Ovary (tissue), 3 donors: Measurements from ENCODE around the gene LRRC36.

Experiments used
- EP300 ChIP-seq: sonication (generic); formaldehyde crosslinking; IDR thresholded peaks from one replicate; pipeline ENCODE4 v1.6.1; 2017; ENCODE audit warnings: antibody characterized with exemption
- POLR2A ChIP-seq: fragments of 450-650 bp; IDR thresholded peaks from one replicate; pipeline ENCODE4 v1.6.1; 2017; ENCODE audit warnings: antibody characterized with exemption, mild to moderate bottlenecking, moderate library complexity
- TF ChIP-seq, protein P1 (sequence below), 3 donors: fragments of 450-650 bp in 2 of 3; fragments of 200-600 bp in 1 of 3; IDR thresholded peaks; one replicate each; pipeline versions ENCODE4 v1.5.1 to v1.8.0; 2016 to 2022; ENCODE audit warnings: antibody characterized with exemption in 3 of 3, mild to moderate bottlenecking in 1 of 3
- donor health status: DM: no; HTN: no; CAD: no.

DNA sequence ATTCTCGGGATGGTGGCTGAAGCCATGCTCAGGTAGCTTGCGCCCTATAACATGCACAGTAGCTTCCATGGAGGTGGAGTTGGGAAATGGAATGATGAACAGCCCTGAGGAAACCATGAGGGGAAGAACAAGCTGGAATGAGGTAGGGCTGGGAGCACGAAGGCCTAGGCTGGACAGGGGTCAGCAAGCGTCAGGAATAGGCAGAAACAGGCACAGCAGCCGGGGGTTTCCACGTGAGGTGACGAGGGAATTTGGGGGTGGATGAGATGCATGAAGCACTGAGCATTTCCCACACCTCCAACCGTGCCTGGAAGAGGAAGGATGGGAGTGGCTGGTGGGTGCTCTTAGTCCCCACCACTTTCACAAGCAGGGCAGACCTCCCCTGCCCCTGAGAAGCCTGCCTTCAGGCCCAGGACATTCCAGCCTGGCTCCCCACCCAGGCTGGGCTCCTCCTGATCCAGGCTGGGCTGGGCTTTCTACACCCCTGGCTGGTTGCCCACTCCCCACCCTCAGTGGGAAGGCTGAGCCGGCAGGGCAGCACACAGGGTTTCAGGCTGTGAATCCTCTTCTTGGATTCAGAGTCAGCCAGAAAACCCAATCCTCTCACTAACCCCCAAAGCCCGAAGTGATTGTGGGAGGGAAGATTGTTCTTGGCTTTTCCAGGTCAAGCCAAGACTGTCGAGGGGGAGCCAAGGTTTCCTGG, 25.4 kb upstream of the LRRC36 start:
- TF ChIP-seq, protein P1, sequence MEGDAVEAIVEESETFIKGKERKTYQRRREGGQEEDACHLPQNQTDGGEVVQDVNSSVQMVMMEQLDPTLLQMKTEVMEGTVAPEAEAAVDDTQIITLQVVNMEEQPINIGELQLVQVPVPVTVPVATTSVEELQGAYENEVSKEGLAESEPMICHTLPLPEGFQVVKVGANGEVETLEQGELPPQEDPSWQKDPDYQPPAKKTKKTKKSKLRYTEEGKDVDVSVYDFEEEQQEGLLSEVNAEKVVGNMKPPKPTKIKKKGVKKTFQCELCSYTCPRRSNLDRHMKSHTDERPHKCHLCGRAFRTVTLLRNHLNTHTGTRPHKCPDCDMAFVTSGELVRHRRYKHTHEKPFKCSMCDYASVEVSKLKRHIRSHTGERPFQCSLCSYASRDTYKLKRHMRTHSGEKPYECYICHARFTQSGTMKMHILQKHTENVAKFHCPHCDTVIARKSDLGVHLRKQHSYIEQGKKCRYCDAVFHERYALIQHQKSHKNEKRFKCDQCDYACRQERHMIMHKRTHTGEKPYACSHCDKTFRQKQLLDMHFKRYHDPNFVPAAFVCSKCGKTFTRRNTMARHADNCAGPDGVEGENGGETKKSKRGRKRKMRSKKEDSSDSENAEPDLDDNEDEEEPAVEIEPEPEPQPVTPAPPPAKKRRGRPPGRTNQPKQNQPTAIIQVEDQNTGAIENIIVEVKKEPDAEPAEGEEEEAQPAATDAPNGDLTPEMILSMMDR (IDR thresholded peaks at IDR 0.05): no peak
- TF ChIP-seq POLR2A (no peak), EP300 (no peak)
